Measurements from ENCODE around the gene HTT.

Gene HTT

DNA sequence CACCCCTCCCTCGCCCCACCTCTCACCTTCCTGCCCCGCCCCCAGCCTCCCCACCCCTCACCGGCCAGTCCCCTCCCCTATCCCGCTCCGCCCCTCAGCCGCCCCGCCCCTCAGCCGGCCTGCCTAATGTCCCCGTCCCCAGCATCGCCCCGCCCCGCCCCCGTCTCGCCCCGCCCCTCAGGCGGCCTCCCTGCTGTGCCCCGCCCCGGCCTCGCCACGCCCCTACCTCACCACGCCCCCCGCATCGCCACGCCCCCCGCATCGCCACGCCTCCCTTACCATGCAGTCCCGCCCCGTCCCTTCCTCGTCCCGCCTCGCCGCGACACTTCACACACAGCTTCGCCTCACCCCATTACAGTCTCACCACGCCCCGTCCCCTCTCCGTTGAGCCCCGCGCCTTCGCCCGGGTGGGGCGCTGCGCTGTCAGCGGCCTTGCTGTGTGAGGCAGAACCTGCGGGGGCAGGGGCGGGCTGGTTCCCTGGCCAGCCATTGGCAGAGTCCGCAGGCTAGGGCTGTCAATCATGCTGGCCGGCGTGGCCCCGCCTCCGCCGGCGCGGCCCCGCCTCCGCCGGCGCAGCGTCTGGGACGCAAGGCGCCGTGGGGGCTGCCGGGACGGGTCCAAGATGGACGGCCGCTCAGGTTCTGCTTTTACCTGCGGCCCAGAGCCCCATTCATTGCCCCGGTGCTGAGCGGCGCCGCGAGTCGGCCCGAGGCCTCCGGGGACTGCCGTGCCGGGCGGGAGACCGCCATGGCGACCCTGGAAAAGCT, at the start of gene HTT, which contains the start of gene HTT-AS:
HTT (plus strand) TSS at position 604 of the 768 bp plus-strand sequence; CDS start at position 749, 145 bp downstream.
HTT-AS (minus strand) TSS at position 461 of the 768 bp plus-strand sequence.
- peak; percentile 86 to 100 (median 98) for DNase-seq

DNA sequence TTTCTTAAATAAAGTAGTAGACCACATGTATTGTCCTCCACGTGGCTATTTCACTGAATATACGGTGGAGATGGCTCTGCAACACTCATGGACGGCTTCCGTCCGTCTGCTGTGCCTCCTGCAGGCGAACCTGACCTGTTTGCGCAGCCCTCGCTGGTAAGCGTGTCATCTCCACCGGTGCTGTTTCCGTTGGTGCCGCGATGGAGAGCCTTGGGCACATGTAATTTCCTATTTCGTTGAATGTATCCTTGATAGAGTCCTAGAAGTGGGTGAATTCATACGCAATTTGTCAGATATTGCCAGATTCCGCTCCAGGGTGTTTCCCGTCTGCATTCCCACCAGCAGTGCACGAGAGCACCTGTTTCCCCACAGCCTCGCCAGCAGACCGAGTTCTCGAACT, 48.6 kb upstream of the HTT start:
- no peak for DNase-seq

DNA sequence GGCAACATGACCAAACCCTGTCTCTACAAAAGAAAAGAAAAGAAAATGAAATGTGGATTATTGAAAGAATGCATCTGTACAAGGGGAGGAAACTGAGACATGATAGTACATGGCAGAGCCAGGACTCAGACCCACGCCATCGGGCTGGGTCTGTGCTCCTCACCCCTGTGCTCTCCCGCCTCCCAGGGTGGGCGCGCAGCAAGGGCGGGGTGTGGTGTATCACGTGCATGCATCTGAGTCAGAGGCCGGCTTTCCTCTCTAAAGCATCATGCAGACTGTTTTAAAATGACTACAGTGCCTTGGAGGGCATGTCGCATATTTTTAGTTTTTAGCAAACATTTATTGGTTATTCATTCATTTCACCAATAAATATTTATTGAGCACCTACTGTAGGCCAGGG, 47.9 kb upstream of the HTT start:
- no peak for DNase-seq

DNA sequence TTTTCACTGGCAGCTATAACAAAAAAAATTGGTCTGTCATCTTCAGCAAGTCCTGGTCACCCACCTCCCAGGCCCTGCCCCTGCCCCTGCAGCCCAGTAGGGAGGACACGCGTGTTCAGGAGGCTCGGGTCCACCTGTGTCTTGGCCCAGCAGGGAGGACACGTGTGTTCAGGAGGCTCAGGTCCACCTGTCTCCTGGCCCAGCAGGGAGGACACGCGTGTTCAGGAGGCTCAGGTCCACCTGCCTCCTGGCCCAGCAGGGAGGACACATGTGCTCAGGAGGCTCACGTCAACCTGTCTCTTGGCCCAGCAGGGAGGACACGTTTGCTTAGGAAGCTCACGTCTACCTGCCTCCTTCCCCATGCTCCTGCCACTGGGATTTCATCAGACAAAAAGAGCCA, 45.0 kb upstream of the HTT start:
- no peak for DNase-seq

DNA sequence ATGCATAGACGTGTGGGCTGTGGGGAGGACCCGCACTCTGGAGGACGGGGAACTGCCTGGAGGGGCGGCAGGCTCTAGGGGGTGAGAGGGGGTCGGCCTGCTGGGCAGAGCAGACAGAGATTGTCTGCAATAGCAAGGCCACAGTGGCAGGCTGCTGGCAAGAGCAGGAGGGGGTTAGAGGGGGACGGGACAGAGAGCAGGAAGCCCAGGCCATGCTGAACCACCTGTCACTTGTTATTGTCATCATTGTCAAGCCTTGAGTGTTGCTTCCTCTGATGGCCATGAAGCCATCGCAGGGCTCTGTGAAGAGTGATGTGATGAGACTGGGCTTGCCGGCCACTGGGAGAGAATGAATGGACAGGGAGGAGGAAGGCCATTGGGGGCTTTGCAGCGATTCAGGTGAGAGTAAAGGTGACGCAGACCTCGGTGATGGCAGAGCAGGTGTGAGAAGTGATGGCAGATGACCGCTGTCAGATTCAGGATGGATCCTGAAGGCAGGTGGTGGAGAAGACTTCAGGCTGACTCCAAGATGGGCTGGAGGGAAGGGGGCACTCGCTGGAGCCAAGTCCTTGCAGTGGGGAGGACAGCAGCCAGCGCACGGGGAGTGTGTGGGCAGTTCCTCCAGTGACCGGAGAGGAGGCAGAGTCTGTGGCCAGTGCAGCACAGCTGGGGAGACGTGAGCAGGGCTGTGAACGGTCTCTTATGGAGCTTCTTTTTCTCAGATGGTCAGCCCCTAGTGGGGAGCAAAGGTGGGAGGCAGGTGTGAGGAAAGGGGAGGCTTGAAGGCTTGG, 43.7 kb upstream of the HTT start:
- DNase-seq, result no peak

DNA sequence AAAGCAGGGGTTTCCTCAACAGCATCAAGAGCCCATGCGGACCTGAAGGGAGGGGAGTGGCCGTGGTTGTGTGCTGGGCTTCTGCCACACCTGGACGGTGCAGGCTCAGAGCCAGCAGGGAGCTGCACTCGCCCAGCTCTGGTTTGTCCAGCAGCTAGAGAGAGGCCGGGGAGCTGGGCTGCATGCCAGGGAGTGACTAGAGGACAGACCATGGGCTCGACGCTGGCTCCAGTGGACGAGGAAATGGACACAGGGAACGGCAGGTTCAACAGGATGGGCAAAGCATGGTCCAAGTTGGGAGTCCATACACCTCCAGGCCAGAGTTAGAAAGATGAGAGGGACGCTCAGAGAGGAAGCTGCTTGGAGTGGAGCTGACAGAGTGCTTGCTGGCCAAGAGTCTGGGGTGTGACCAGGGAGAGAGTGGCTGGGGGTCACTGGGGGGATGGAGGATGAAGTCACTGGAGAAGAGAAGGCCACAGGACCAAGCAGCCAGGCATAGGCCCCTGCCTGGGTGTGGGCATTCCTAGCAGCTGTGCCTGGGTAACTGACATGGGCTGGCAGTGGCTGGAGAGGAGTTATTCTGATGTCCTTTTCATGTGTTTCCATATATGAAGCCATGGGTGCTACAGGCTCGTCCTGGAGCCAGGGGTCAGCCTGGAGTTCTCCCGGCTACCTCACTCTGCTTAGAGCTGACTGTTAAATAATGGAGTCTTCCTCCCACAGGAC, 43.0 kb upstream of the HTT start:
- DNase-seq, result no peak

DNA sequence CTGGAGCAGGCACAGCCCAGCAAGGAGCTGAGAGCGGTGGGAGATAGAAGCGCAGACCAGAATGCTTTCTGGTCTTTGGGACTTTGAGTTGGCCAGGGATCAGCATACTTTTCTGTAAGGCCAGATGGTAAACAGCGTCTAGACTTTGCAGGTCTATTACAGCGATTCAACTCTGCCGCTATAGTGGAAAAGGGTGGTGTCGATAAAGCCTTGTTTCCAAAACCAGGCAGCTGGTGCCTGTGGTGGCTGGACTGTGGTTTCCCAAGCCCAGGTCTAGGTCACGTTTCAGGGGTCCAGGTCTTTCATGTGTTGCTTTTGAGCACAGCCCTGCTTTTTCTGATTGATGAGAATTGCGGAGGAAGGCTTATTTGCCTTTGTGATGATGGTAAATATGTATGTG, 40.2 kb upstream of the HTT start:
- no peak for DNase-seq

DNA sequence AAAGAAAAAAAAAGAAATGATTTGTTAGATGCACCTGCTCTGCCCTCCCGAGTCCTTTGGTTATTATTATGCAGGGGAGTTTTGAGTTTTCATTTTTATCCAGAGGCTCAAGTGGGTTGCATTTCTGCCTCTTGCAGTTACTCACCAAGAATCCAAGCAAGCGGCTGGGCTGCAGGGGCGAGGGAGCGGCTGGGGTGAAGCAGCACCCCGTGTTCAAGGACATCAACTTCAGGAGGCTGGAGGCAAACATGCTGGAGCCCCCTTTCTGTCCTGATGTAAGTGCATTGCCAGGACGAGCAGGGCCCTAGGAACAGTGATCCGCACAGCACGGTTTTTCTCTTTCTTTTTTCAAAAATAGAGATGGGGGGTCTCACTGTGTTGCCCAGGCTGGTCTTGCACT, 39.2 kb upstream of the HTT start:
- DNase-seq, result no peak

DNA sequence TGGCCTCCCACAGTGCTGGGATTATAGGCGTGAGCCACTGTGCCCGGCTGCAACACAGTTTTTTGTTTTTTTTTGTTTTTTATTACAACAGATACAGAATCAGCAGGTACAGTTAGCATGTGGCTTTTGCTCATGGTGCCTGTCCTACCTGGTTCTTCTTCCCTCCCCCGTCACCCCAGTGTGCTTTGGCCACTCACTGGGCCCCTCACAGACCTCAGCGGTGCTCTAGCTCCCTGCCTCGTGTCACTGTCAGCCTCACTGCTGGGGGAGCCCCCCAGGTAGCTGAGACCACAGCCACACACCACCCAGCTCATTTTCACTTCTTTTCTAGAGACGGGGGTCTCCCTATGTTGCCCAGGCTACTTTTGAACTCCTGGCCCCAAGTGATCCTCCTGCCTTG, 38.8 kb upstream of the HTT start:
- no peak for DNase-seq

DNA sequence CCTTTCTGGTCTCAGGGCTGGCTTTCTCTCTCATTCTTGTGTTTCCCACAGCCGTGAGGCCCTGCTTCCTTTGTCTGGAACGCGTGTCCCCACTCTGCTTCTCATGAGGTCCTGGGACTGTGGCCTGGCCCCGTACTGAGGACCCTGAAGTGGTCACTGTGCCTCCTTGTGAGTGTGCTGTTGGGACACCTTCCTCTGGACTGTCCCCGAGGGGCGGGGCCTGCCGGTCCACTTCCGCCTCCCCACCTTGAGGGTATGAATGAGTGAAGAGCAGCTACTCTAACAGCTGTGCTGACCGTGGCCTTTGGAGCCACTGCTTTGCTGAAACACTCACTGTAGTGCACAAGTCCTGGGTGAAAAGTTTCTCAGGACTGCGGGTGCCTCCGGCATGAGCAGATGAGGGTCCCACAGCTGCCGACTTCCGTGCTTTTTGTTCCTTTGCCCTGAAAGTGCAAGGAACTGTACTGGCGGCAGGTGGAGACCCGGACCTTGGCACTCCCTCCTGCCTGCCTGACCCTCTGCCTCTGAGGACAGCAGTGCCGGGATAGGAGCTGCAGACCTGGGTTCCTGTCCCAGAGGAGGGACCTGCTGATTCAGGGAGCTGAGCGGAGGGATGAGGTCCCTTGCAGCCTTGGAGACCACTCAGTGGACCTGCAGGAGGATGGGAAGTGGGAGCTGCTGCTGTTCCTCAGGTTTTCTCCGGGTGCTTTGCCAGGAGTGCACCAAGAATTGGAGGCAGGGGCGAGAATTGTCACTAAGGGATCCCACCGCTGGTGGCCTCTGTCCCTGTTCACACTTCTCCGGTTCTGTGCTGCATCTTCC, 38.1 kb upstream of the HTT start:
- DNase-seq, result no peak

DNA sequence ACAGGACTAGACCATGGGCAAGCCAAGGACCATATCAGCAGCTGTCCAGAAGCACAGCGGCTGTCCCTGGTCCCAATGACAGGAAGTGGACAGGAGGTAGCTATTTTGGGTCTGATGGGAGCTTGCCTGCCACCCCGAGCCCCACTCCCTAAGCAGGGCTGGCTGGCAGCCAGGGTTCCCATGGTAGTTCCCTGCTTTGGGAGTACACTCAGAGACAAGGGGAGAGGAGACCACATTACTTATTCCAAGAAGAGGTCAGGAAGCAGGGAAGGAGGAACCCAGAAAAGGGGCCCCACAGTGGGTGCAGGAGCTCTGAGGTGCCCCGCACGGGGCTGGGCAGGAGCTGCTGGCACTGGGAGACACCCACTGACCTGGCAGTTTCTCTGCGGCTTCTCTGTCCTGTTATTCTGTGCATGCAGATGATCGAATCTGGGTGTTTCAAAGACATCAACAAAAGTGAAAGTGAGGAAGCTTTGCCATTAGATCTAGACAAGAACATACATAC, 36.5 kb upstream of the HTT start:
- peak in 1 of 56 donors; percentile 43 for DNase-seq

DNA sequence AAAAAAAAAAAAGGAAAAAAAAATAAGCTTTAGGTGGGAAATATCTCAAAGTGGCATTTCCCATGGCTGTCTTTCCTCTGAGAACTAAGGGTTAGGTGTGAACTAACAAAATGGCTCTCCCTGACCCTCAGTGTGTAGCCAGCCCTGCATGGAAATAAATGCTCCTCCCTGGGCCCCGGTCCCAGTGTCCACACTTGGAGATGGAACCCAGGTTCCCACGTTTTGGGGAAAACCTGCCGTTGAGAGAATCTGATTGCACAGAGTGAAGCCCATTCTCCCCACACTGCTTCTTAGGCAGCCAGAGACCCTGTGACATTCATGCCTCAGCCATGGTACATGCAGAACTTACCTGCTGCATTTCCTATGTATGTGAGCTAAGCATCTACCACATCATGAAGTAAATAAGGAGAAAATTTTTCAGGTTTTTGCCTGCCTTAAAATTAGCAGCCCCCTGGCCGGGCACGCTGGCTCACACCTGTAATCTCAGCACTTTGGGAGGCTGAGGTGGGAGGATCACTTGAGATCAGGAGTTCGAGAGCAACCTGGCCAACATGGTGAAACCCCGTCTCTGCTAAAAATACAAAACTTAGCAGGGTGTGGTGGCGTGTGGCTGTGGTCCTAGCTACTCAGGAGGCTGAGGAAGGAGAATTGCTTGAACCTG, 34.6 kb upstream of the HTT start:
- DNase-seq, result no peak

DNA sequence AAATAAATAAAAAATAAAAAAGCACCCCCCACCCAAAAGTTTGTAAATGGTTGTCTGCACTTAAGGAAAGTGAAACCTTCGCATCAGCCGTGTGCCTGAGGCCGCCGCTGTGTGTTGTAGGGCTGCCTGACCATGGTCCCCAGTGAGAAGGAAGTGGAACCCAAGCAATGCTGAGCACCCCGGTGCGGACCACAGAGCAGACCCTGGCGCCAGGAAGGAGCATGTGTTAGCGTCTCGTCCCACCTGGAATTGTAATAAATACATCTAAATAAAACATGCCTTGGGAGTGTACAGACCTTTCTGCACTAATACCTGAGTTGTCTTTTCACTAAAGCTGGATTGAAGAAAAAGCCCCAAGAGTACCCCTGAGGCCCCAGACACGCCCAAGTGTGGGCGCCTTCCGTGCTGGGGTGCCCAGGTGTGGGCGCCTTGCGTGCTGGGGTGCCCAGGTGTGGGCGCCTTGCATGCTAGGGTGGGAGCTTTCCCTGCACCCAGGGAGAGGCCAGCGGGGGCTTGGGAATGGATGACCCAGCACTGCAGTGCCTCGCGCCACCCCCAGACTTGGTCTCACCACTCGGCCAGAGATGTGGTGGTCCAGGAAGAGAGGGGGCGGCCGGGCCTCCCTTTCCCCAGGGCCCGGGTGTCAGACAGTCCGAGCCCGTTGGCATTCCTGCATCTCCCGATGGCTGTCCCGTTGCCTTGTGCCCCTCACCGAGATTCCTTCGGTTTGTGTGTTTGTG, 33.9 kb upstream of the HTT start:
- DNase-seq, result no peak

DNA sequence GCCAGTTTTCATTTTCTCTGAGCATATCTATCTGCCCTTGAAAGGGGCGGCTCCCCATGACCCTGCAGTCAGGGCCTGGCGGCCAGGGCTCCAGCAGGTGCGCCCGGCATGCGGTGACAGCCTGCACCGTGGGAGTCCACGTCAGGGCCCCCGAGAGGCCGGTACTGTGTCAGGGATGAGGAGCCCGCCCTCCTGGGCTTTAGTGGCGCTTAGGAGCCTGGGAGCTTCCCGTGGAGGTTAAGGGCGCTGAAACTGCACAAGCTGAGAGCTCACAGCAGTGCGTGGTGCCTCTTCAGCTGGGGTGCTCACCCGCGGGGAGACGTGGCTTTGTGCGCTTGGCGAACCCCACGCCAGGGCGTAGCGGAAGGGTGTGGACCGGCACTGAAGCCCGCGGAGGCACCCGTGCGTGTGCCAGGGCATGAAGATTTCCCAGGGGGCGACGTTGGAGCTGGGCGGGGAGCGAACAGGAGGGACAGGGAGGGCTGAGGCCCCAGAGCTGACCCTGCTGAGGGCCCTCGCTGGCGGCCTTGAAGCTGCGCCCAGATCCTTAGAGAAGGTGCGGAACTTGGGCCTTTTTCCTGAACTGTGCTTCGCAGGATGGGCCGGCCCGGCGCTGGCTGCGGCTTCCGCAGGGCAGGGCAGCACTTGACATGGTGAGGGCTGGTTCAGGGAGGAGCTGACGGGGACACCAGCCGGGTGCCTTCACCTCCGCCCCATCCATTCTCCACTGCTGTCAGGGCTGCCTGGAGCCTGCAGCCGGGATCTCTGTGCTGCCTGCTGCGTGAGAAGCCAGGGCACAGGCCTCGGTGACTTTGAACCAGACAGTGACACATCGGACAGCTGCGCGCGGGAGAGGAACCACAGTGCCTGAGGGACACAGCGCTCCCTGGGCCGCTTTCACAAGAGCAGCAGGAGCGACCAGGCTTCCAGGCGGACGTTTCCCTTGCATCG, 33.0 kb upstream of the HTT start:
- DNase-seq, result peak in 14 of 56 donors; percentile 8 to 55 (median 34)

DNA sequence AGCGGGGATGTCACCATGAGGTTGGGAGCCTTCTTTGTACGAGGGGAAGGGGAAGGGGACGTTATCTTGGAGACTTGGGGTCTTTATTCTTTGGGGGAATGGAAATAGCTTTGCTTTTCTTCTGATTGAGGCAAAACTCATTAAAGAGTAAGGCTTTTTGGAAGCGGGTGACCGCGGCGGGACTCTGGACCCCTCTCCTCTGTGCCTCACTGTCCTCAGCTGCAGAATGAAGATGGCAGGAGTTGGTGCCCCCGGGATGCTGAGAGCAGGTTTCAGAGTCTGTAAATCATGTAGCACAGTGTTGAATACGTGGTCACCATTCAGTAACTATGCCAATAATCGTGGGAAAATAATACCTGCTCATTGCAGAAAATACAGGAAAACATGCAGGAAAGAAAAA, 32.3 kb upstream of the HTT start:
- no peak for DNase-seq

DNA sequence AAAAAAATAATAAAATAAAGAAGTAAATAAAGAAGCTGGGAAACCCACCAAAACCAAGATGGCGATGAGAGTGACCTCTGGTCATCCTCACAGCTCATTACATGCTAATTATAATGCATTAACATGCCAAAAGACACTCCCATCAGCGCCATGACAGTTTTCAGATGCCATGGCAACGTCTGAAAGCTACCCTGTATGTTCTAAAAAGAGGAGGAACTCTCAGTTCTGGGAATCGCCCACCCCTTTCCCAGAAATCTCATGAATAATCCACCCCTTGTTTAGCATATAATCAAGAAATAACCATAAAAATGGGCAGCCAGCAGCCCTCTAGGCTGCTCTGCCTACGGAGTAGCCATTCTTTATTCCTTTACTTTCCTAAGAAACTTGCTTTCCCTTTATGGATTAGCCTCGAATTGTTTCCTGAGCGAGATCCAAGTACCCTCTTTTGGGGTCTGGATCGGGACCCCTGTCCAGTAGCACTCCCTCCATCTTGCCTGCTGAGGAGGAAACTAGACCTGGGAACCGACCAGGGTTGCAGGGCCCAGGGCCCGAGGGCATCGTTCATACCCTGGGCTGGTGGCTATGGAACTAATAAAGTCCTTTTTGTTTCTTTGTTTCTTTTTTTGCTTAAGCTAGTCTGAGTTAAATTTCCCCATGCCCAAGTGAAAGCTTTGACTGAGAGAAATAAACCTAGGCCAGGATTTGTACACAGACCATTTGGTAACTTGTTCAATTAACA, 31.0 kb upstream of the HTT start:
- DNase-seq, result no peak

Measured in nucleus accumbens (tissue), 56 donors.